ENCODE measurements around the gene CXCR6.

CXCR6 gene

GRCh38 chr3:45972534-45973402, 29.5 kb downstream of the CXCR6 start:
- no peak for DNase-seq

GRCh38 chr3:45974686-45975085, 31.4 kb downstream of the CXCR6 start:
- DNase-seq, result no peak

GRCh38 chr3:45975686-45976085, 32.4 kb downstream of the CXCR6 start:
- DNase-seq, result no peak

- DNase-seq, result no peak
These were observed 33.2 kb downstream of the CXCR6 start for GRCh38 chr3:45976191-45977091.

GRCh38 chr3:45978006-45978761, 34.9 kb downstream of the CXCR6 start:
- DNase-seq, result no peak

GRCh38 chr3:45979378-45979777, 36.1 kb downstream of the CXCR6 start:
- no peak for DNase-seq

GRCh38 chr3:45980229-45980813, 37.1 kb downstream of the CXCR6 start:
- no peak for DNase-seq

GRCh38 chr3:45980819-45981218, 37.6 kb downstream of the CXCR6 start:
- no peak for DNase-seq

GRCh38 chr3:45981346-45982074, 38.2 kb downstream of the CXCR6 start:
- DNase-seq, result no peak

- DNase-seq, result no peak
These were observed 40.5 kb downstream of the CXCR6 start for GRCh38 chr3:45983770-45984169.

GRCh38 chr3:45984331-45985312, 41.4 kb downstream of the CXCR6 start:
- DNase-seq, result no peak

GRCh38 chr3:45985532-45986302, 42.5 kb downstream of the CXCR6 start:
- DNase-seq, result no peak

- DNase-seq, result no peak
These were observed 43.2 kb downstream of the CXCR6 start for GRCh38 chr3:45986303-45986982.

- no peak for DNase-seq
These were observed 44.4 kb downstream of the CXCR6 start for GRCh38 chr3:45987368-45988291.

GRCh38 chr3:45988362-45988761, 45.1 kb downstream of the CXCR6 start:
- DNase-seq, result no peak

GRCh38 chr3:45988804-45989203, 45.5 kb downstream of the CXCR6 start:
- DNase-seq, result no peak

GRCh38 chr3:45990181-45990580, 46.9 kb downstream of the CXCR6 start:
- no peak for DNase-seq

GRCh38 chr3:45991341-45991740, 48.1 kb downstream of the CXCR6 start:
- DNase-seq, result no peak

Measured in activated T-cell treated with anti-CD3 and anti-CD28 coated beads for 4 hours (primary cell).